SU-DHL-6 (cell line): ENCODE measurements around the gene NCOA1.

Source experiments
- H2AFZ ChIP-seq: fragments of 200-600 bp; sonication (generic); 2 replicates; pipeline ENCODE4 v1.6.1; 2014; ENCODE audit warnings: low read depth, mild to moderate bottlenecking, moderate library complexity, mixed read lengths, antibody characterized with exemption, low read length; ENCODE audit not compliant: severe bottlenecking
- H3F3A ChIP-seq: fragments of 200-600 bp; shearing (Covaris generic); 2 replicates; pipeline ENCODE4 v1.6.0; 2016; ENCODE audit warnings: antibody characterized with exemption, mild to moderate bottlenecking; ENCODE audit not compliant: insufficient read depth
- H3K27ac ChIP-seq: fragments of 200-600 bp; sonication (generic); 2 replicates; pipeline ENCODE4 v1.5.1; 2016; ENCODE audit warnings: low read depth, mild to moderate bottlenecking, low read length, moderate library complexity, mixed read lengths
- H3K27me3 ChIP-seq: fragments of 200-600 bp; sonication (generic), shearing (Covaris generic); 2 replicates; pipeline ENCODE4 v1.6.0; 2014; ENCODE audit warnings: mild to moderate bottlenecking, low read length
- H3K36me3 ChIP-seq: fragments of 200-600 bp; sonication (generic); 2 replicates; pipeline ENCODE4 v1.6.1; 2014; ENCODE audit warnings: mild to moderate bottlenecking, low read length, mixed read lengths
- H3K4me2 ChIP-seq: fragments of 300-600, 200-600 bp; shearing (Covaris generic), sonication (generic); 2 replicates; pipeline ENCODE4 v1.6.0; 2014; ENCODE audit warnings: low read length, low read depth, mild to moderate bottlenecking; ENCODE audit not compliant: poor library complexity, severe bottlenecking
- H3K4me3 ChIP-seq: fragments of 200-600 bp; sonication (generic); 2 replicates; pipeline ENCODE4 v1.5.1; 2014; ENCODE audit warnings: antibody characterized with exemption, low read length, mild to moderate bottlenecking, mixed read lengths; ENCODE audit not compliant: insufficient read depth, poor library complexity, severe bottlenecking
- H3K79me2 ChIP-seq: fragments of 200-600 bp; sonication (generic); 2 replicates; pipeline ENCODE4 v1.6.1; 2014; ENCODE audit warnings: mild to moderate bottlenecking, low read length, moderate library complexity; ENCODE audit not compliant: insufficient read depth
- H3K9ac ChIP-seq: fragments of 200-600 bp; sonication (generic); 2 replicates; pipeline ENCODE4 v1.7.0; 2014; ENCODE audit warnings: mild to moderate bottlenecking, low read length
- H3K9me2 ChIP-seq: fragments of 200-600 bp; sonication (generic); replicated peaks from 2 replicates; pipeline ENCODE4 v1.6.1; 2014; ENCODE audit warnings: low read length; ENCODE audit not compliant: insufficient read depth
- H3K9me3 ChIP-seq: fragments of 200-600 bp; sonication (generic); 2 replicates; pipeline ENCODE4 v1.6.1; 2014; ENCODE audit warnings: low read length, mixed read lengths; ENCODE audit not compliant: insufficient read depth
- H4K20me1 ChIP-seq: fragments of 200-600 bp; sonication (generic); 2 replicates; pipeline ENCODE4 v1.6.1; 2014; ENCODE audit warnings: low read depth, mild to moderate bottlenecking, antibody characterized with exemption, low read length, moderate library complexity, mixed read lengths
- EZH2phosphoT487 ChIP-seq: fragments of 200-600 bp; sonication (generic), shearing (Covaris generic); conservative IDR thresholded peaks from 2 replicates; pipeline ENCODE4 v1.6.1; 2018; ENCODE audit warnings: mild to moderate bottlenecking, antibody characterized with exemption, low read length, moderate library complexity, mixed read lengths
- TF ChIP-seq, protein P1 (sequence below): fragments of 200-600 bp; sonication (generic); IDR thresholded peaks from one replicate; pipeline ENCODE4 v1.5.1; 2017; ENCODE audit warnings: antibody characterized with exemption, mild to moderate bottlenecking, low read length, moderate library complexity; ENCODE audit not compliant: insufficient read depth, poor library complexity, severe bottlenecking

Gene NCOA1

DNA sequence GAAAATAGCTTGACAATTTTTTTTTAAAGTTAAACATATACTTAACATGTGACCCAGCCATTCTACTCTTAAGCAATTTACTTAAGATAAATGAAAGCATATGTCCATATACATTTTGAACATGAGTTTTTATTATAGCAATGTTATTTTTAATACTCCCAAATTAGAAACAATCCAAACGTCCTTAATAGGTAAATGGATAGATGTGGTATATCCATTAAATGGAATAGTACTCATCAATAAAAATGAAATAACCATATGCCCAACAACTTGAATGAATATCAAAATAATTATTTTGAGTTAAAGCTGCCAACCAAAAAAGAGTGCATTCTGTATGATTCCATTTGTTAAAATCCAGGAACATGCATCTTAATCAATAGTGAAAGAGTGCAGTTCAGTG, 29.1 kb downstream of the NCOA1 start:
- Histone ChIP-seq H3K27me3 (no peaks in the 10 kb centered on the region), H3K79me2 (no peaks in the 10 kb centered on the region)

DNA sequence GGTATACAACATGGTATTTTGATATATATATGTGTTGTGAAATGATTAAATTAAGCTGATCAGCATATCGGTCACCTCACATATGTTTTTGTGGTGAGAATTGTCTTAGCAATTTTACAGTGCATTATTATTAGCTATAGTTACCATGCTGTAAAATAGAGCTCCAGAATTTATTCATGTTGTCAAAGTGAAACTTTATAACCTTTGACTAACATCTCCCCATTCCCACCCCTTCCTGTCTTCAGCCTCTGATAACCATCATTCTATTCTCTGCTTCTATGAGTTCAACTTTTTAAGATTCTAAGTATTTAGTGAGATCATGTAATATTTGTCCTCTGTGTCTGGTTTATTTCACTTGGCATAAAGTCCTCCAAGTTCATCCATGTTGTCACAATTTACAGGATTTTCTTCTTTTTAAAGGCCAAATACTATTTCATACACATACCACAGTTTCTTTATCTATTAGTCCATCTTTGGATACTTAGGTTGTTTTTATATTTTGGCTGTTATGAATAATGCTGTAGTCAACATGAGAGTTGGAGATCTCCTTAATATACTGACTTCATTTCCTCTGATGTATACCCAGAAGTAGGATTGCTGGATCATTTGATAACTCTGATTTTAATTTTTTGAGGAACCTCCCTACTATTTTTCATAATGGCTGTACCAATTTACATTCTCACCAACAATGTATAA, 30.3 kb downstream of the NCOA1 start:
- Histone ChIP-seq H4K20me1 (no peaks in the 10 kb centered on the region), H3F3A (no peaks in the 10 kb centered on the region), H3K27me3 (no peaks in the 10 kb centered on the region), H3K79me2 (no peaks in the 10 kb centered on the region), H3K9ac (no peak overlapping the region), H3K36me3 (no peaks in the 10 kb centered on the region; the same call in 1 of the 2 replicates), H3K4me3 (no peak overlapping the region), H3K9me2 (no peaks in the 10 kb centered on the region), H2AFZ (no peak overlapping the region), H3K27ac (no peak overlapping the region), H3K4me2 (no peak overlapping the region), H3K9me3 (no peaks in the 10 kb centered on the region)
- TF ChIP-seq EZH2phosphoT487: no peak
- TF ChIP-seq, protein P1, sequence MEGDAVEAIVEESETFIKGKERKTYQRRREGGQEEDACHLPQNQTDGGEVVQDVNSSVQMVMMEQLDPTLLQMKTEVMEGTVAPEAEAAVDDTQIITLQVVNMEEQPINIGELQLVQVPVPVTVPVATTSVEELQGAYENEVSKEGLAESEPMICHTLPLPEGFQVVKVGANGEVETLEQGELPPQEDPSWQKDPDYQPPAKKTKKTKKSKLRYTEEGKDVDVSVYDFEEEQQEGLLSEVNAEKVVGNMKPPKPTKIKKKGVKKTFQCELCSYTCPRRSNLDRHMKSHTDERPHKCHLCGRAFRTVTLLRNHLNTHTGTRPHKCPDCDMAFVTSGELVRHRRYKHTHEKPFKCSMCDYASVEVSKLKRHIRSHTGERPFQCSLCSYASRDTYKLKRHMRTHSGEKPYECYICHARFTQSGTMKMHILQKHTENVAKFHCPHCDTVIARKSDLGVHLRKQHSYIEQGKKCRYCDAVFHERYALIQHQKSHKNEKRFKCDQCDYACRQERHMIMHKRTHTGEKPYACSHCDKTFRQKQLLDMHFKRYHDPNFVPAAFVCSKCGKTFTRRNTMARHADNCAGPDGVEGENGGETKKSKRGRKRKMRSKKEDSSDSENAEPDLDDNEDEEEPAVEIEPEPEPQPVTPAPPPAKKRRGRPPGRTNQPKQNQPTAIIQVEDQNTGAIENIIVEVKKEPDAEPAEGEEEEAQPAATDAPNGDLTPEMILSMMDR: no peak

More for the DNA sequence above, 29.1 kb downstream of the NCOA1 start:
- H3K9me3 ChIP-seq: no peaks in the 10 kb centered on the region
- H3K4me3 ChIP-seq: no peak overlapping the region
- H3K9me2 ChIP-seq: no peaks in the 10 kb centered on the region
- no peaks in the 10 kb centered on the region; the same call in 1 of the 2 replicates for H3K36me3 ChIP-seq
- H4K20me1 ChIP-seq: no peaks in the 10 kb centered on the region
- no peak overlapping the region for H2AFZ ChIP-seq
- no peaks in the 10 kb centered on the region for H3F3A ChIP-seq
- TF ChIP-seq, protein P1: no peak
- TF ChIP-seq EZH2phosphoT487: no peak
- no peak overlapping the region for H3K27ac ChIP-seq
- no peak overlapping the region for H3K9ac ChIP-seq
- no peak overlapping the region for H3K4me2 ChIP-seq

DNA sequence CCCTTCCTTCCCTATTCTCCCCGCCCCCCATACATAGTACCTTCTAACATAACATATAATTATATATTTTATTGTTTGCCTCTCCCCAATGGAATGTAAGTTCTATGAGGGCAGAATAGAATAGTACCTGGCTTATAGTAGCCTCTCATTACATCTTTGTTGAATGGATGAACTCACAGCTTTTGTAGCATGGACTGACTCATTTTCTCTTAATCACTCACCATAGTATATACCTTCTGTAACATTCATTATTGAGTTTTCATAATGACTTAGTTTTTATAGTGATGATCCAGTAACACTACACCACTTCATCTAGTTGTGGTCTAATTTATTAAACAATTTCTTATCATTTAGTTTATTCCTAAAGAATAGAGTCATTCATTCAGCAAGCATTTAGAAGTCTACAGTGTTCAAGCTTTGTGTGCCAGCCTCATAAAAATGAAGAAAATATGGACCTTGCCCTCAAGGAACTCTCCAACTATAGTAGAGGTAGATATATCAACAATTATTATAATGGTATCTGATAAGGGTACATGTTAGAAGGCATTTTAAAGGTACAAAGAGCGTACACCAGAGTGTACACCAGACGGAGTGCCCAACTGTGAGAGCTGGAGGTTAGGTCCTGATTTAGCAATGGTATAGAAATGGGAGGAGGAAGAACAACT, 31.1 kb downstream of the NCOA1 start:
- Histone ChIP-seq H4K20me1 (no peaks in the 10 kb centered on the region), H3K4me3 (no peak overlapping the region), H3F3A (no peaks in the 10 kb centered on the region), H3K79me2 (no peaks in the 10 kb centered on the region), H3K9me3 (no peaks in the 10 kb centered on the region), H3K36me3 (no peaks in the 10 kb centered on the region; the same call in 1 of the 2 replicates), H3K4me2 (no peak overlapping the region), H3K27ac (no peak overlapping the region), H2AFZ (no peak overlapping the region), H3K9me2 (no peaks in the 10 kb centered on the region), H3K9ac (no peak overlapping the region), H3K27me3 (no peaks in the 10 kb centered on the region)
- TF ChIP-seq, protein P1: no peak
- TF ChIP-seq EZH2phosphoT487: no peak
